ENCODE results near the gene MYG1. TPM values are rescaled to one million over a fixed set of nuclear protein-coding genes. Genes with fewer than 3 reads are reported as not detected.

The MYG1 gene
- total and polyA plus RNA-seq, 2 of the 13 experiments (the other 11 are each of a cell fraction or from before 2014, with no cell fraction given): 38.6 to 58.0 TPM

GRCh38 chr12:53295070-53295890 lies 4.2 kb upstream of the MYG1 start, which contains the start of gene PFDN5 (continued):
- TF ChIP-seq ZBTB4 (CRISPR knock-in tag; IDR thresholded peaks at IDR 0.05; ENCODE audit: borderline replicate concordance) (no peak), ZNF513 (CRISPR knock-in tag; conservative IDR thresholded peaks at IDR 0.05) (no peak; the same call in 1 of the 2 replicates), POGK (CRISPR knock-in tag; conservative IDR thresholded peaks at IDR 0.05) (peak; percentile 79; the same call in 1 of the 2 replicates), PAX8 (CRISPR knock-in tag; IDR thresholded peaks at IDR 0.05; ENCODE audit: borderline replicate concordance) (no peak), ZNF7 (CRISPR knock-in tag; IDR thresholded peaks at IDR 0.05) (no peak), ZNF598 (CRISPR knock-in tag; IDR thresholded peaks at IDR 0.05; ENCODE audit: borderline replicate concordance) (no peak), ZNF121 (CRISPR knock-in tag; IDR thresholded peaks at IDR 0.05) (no peak), ZNF546 (CRISPR knock-in tag; conservative IDR thresholded peaks at IDR 0.05) (no peak), STAT5B (CRISPR knock-in tag; IDR thresholded peaks at IDR 0.05) (0 out of 2 replicates have a peak, but pooled peaks have one; percentile 22), ZNF280B (CRISPR knock-in tag; IDR thresholded peaks at IDR 0.05; ENCODE audit: borderline replicate concordance) (no peak; the same call in 1 of the 2 replicates), RBFOX2 (IDR thresholded peaks at IDR 0.05; ENCODE audit: low read depth, low read length) (peak; percentile 69), ARHGAP35 (CRISPR knock-in tag; IDR thresholded peaks at IDR 0.05; ENCODE audit: borderline replicate concordance) (no peak), ZNF710 (CRISPR knock-in tag; IDR thresholded peaks at IDR 0.05; ENCODE audit: borderline replicate concordance) (no peak; the same call in 1 of the 2 replicates), NR0B2 (CRISPR knock-in tag; IDR thresholded peaks at IDR 0.05) (no peak; the same call in 1 of the 2 replicates), GABPB1 (CRISPR knock-in tag; IDR thresholded peaks at IDR 0.05) (peak; percentile 96), ZNF382 (CRISPR knock-in tag; IDR thresholded peaks at IDR 0.05; ENCODE audit: borderline replicate concordance) (no peak)

Measured in HepG2 (cell line).